ENCODE measurements around the gene MEOX1.

Gene MEOX1

DNA sequence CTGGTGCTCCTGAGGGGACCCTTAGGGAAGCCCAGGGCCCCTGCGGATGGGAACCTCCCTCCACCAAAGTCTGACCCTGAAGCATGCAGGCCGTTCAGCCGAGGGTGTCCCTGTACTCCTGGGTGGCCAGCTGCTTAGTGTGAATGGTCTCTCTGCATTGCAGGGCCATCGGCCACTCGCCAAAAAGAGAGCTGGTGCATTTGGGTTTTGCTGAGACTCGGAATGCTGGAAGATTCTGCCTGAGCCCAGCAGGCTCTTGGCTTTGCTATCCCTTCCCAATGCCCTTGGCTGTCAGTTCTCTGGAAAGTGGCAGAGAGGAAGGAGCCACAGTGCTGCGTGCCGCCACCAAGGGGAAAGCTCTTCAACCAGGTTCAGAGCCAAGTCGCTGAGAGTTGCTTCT lies 2.8 kb downstream of the MEOX1 start:
- DNase-seq (ENCODE audit: low read depth, low spot score), result no peak

- no peak for DNase-seq (ENCODE audit: low read depth, low spot score)
Observed at GRCh38 chr17:43655693-43656255, 5.9 kb downstream of the MEOX1 start.

GRCh38 chr17:43652124-43652480 lies 9.6 kb downstream of the MEOX1 start:
- DNase-seq (ENCODE audit: low read depth, low spot score), result no peak

- DNase-seq (ENCODE audit: low read depth, low spot score), result no peak
Observed at GRCh38 chr17:43650471-43650870, 11.3 kb downstream of the MEOX1 start.

GRCh38 chr17:43648916-43649315 lies 12.8 kb downstream of the MEOX1 start:
- peak; percentile 63 for DNase-seq (ENCODE audit: low read depth, low spot score)

- no peak for DNase-seq (ENCODE audit: low read depth, low spot score)
Observed at GRCh38 chr17:43645765-43646481, 15.8 kb downstream of the MEOX1 start.

DNA sequence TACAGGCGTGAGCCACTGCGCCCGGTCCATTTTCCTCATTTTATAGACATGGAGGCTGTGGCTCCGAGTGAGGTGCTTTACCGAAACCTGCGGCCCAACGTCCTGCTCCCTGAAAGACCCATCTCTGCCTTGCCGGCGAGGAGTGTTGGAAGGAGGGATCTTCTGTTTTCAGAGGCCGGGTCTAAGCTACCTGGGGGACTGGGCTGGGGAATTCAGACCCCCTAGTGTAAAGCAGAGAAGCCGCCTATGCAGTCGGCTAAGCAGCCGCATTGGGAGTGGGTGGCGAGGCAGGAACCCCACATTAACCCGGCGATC lies 16.3 kb downstream of the MEOX1 start:
- DNase-seq (ENCODE audit: low read depth, low spot score), result no peak

DNA sequence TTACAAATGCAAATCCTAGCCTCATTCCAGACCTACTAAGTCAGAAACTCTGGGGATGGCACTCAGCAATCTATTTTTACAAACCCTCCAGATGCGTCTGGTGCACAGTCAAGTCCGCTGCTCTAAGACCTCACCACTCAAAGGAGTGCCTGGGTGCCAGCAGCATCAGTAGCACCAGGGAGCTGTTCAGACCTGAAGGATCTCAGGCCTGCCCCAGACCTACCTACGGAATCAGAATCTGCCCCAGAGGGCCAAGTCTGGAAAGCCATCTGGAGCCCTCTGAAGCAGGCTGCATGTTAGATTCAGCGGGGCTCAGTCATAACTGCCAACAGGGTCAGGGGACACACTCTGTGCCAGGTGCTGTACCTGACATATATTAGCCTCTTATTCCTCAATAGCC lies 17.6 kb downstream of the MEOX1 start:
- DNase-seq (ENCODE audit: low read depth, low spot score), result no peak

GRCh38 chr17:43641416-43641815 lies 20.3 kb downstream of the MEOX1 start:
- no peak for DNase-seq (ENCODE audit: low read depth, low spot score)

- DNase-seq (ENCODE audit: low read depth, low spot score), result no peak
Observed at GRCh38 chr17:43640491-43641252, 21.1 kb downstream of the MEOX1 start.

- no peak for DNase-seq (ENCODE audit: low read depth, low spot score)
Observed at GRCh38 chr17:43637563-43638323, 24.0 kb downstream of the MEOX1 start.

GRCh38 chr17:43636426-43636825 lies 25.3 kb downstream of the MEOX1 start:
- DNase-seq (ENCODE audit: low read depth, low spot score), result no peak

- DNase-seq (ENCODE audit: low read depth, low spot score), result no peak
Observed at GRCh38 chr17:43634591-43635125, 27.1 kb downstream of the MEOX1 start.

GRCh38 chr17:43632221-43632620 lies 29.5 kb downstream of the MEOX1 start:
- DNase-seq (ENCODE audit: low read depth, low spot score), result no peak

GRCh38 chr17:43631429-43631828 lies 30.3 kb downstream of the MEOX1 start:
- DNase-seq (ENCODE audit: low read depth, low spot score), result no peak

DNA sequence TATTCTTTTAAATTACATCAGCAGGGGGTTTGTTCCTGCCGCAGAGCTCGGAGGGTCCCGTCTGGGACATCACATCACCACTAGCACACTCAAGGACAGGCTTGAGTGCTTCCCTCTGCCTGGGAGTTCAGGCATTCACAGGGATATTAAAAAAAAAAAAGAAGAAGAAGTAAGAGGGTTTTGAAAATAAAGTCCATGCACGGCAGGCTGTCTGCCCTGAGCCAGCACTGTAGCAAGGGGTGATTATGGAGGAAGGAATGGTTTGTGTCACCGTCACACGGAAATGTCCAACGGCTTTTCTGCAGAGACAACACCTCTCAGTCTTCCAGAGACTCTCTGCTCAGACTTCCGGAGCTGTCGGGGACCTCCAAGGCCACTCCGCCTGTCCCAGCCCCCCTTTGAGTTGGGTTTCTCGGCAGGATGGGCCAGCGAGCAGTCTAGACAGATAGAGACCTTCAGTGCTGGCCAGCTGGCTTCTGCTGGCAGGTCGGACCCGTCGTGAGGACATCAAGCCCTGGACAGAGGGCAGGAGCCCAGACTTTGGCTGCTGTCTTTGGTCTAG lies 33.6 kb downstream of the MEOX1 start:
- DNase-seq (ENCODE audit: low read depth, low spot score), result no peak

DNA sequence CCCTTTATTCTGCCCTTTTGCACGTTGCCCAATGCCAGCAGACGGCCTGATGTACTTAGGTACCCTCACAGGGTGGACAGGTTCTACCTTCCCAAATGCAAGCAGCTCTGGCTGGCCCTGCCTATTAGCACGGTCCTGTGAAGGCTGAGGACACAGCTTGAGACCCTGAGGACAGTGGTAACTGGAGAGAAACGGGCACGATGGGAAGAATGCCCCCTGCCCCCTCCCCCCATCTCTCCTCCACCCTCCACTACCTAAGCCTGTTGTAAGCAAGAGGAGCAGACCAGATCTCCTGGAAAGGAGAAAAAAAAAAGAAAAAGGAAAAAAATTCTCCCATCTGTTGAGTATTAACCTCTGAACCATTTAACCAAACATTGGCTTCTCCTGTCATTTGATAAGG lies 34.1 kb downstream of the MEOX1 start:
- DNase-seq (ENCODE audit: low read depth, low spot score), result no peak

- DNase-seq (ENCODE audit: low read depth, low spot score), result no peak
Observed at GRCh38 chr17:43626023-43626422, 35.7 kb downstream of the MEOX1 start.

DNA sequence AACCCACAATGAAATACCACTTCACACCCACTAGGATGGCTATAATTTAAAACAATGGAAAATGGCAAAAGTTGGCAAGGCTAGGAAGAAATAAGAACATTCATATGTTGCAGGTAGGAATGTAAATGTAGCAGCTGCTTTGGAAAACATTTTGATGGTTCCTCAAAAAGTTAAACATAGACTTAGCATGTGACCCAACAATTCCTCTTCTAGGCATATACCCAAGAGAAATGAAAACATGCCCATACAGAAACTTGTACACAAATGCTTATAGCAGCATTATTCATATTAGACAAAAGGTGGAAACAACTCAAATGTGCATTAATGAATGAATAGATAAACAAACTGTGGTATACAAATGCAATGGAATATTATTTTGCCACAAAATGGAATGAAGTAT lies 36.1 kb downstream of the MEOX1 start:
- no peak for DNase-seq (ENCODE audit: low read depth, low spot score)

- no peak for DNase-seq (ENCODE audit: low read depth, low spot score)
Observed at GRCh38 chr17:43620581-43620980, 41.1 kb downstream of the MEOX1 start.

GRCh38 chr17:43620147-43620546 lies 41.6 kb downstream of the MEOX1 start:
- DNase-seq (ENCODE audit: low read depth, low spot score), result no peak

DNA sequence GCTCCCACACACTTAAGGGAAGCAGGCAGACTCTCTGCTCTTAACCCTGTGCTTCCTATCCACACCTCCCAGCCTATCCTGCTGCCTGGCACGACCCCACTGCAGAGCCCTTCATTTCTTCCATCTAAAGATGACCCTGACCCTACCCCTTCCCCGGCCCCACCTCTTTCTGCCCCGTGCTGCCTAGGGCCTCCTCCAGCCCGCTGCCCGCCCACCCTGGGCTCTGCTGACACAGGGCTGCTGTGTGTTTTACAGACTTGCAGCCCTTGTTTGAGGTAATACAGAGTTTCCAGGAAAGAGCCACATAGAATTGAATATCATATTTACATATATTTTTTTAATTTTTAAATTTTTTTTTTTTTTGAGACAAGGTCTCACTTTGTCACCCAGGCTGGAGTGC lies 42.0 kb downstream of the MEOX1 start:
- DNase-seq (ENCODE audit: low read depth, low spot score), result no peak

Measured in ELF-1 (cell line).